ENCODE data around the gene PPP4R1.

Gene PPP4R1

DNA sequence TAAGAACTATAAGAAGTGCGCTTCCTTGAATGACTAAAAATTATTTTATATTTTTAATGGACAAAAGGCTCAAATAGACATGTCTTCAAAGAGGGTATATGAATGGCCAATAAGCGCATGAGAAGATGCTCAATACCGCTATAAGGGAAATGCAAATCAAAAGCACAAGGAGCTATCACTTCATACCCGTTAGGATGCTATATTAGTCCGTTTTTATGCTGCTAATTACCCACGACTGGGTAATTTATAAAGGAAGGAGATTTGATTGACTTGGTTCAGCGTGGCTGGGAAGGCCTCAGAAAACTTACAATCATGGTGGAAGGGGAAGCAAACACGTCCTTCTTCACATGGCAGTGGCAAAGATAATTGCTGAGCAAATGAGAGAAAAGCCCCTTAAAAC lies 20.5 kb upstream of the PPP4R1 start:
- H3K36me3 ChIP-seq (ENCODE audit: control insufficient read depth in 1 of 2, insufficient read depth in 2 of 2, low read depth in 1 of 2, low read length in 2 of 2): no peaks in the 10 kb centered on the region
- no peak overlapping the region for H3K9ac ChIP-seq (ENCODE audit: low read length)
- 96% methylated on average over 7 of the region's 8 CpGs for WGBS
- H2BK5ac ChIP-seq (ENCODE audit: low read depth, low read length, poor library complexity, severe bottlenecking): no peak overlapping the region
- no peaks in the 10 kb centered on the region for H3K27me3 ChIP-seq (ENCODE audit: control insufficient read depth in 1 of 2, insufficient read depth in 1 of 2, low read length in 2 of 2)
- no peak overlapping the region for H3K18ac ChIP-seq (ENCODE audit: low read depth in 1 of 2, low read length in 2 of 2)
- no peak overlapping the region for H2BK12ac ChIP-seq (ENCODE audit: low read length in 2 of 2)
- peaks cover 5% of the 10 kb centered on the region for H3K4me1 ChIP-seq (ENCODE audit: control insufficient read depth, insufficient read depth, low read depth, low read length)
- no peak overlapping the region for H2AK5ac ChIP-seq (ENCODE audit: low read length, severe bottlenecking)
- H3K4ac ChIP-seq (ENCODE audit: low read depth in 1 of 2, low read length in 2 of 2): no peak overlapping the region
- no peak overlapping the region for H3K4me2 ChIP-seq (ENCODE audit: low read length, poor library complexity, severe bottlenecking)
- DNase-seq: no peak
- no peaks in the 10 kb centered on the region for H3K79me1 ChIP-seq (replicated peaks; ENCODE audit: low read length, poor library complexity, severe bottlenecking)
- H4K8ac ChIP-seq (ENCODE audit: low read length): no peak overlapping the region
- H3K9me3 ChIP-seq (ENCODE audit: control insufficient read depth, low read length): peaks cover 9% of the 10 kb centered on the region
- H4K91ac ChIP-seq (ENCODE audit: low read length): no peak overlapping the region
- no peak overlapping the region for H3K27ac ChIP-seq (ENCODE audit: low read length, poor library complexity, severe bottlenecking)
- no peak overlapping the region for H2BK15ac ChIP-seq (ENCODE audit: low read depth, poor library complexity, severe bottlenecking)
- H3K23ac ChIP-seq (ENCODE audit: low read length in 2 of 2): no peak overlapping the region
- no peak overlapping the region for H2AFZ ChIP-seq (ENCODE audit: low read depth, low read length)
- H3K4me3 ChIP-seq (ENCODE audit: insufficient read depth in 1 of 2, low read depth in 1 of 2, low read length in 2 of 2): no peak overlapping the region
- H2BK120ac ChIP-seq (ENCODE audit: low read depth, low read length): no peak overlapping the region
- H3K14ac ChIP-seq (ENCODE audit: low read length in 2 of 2): no peak overlapping the region

DNA sequence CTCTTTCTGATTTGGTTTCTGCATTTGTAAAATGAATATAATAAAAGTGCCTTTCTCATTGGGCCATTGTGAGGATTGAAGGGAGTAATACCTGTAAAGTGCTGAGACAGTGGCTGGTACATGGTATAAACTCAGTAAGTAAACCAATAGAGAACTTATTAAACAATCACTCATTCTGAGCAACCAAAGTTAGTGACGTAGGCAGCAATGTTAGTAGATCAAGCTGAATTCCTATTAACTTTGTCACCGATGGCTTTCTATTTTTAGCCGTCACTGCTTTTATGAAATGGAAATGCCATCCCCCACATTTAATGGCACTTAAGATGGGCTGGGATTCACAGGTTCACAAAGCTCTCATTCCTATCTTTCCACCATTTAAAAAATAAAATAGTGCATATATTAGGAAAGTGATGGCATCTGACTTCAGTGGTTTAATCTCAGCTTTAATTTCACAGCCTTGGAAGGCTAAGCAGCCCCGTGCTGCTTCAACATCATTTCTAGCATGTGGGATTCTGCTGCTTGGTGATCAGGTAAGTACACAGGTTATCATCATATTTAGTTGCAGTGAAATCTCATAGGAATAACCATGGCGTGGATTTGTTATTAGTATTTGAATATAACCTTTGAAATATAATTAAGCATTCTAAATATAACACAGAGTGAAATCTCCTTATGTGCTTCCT lies 17.6 kb upstream of the PPP4R1 start:
- H2BK12ac ChIP-seq (ENCODE audit: low read length in 2 of 2): no peak overlapping the region
- H2AFZ ChIP-seq (ENCODE audit: low read depth, low read length): no peak overlapping the region
- H3K4me3 ChIP-seq (ENCODE audit: insufficient read depth in 1 of 2, low read depth in 1 of 2, low read length in 2 of 2): no peak overlapping the region
- H3K36me3 ChIP-seq (ENCODE audit: control insufficient read depth in 1 of 2, insufficient read depth in 2 of 2, low read depth in 1 of 2, low read length in 2 of 2): no peaks in the 10 kb centered on the region
- peak overlapping the region; percentile 52 for H3K9ac ChIP-seq (ENCODE audit: low read length)
- H3K4me1 ChIP-seq (ENCODE audit: control insufficient read depth, insufficient read depth, low read depth, low read length): peaks cover 5% of the 10 kb centered on the region
- no peak overlapping the region for H3K14ac ChIP-seq (ENCODE audit: low read length in 2 of 2)
- H2BK5ac ChIP-seq (ENCODE audit: low read depth, low read length, poor library complexity, severe bottlenecking): no peak overlapping the region
- H2AK5ac ChIP-seq (ENCODE audit: low read length, severe bottlenecking): no peak overlapping the region
- H3K79me1 ChIP-seq (replicated peaks; ENCODE audit: low read length, poor library complexity, severe bottlenecking): no peaks in the 10 kb centered on the region
- H3K27ac ChIP-seq (ENCODE audit: low read length, poor library complexity, severe bottlenecking): no peak overlapping the region
- no peak overlapping the region for H4K91ac ChIP-seq (ENCODE audit: low read length)
- no peak overlapping the region for H3K4ac ChIP-seq (ENCODE audit: low read depth in 1 of 2, low read length in 2 of 2)
- DNase-seq: peak; percentile 94
- WGBS: 29% methylated on average over 4 of the region's 5 CpGs
- H4K8ac ChIP-seq (ENCODE audit: low read length): peak overlapping the region; percentile 60
- no peaks in the 10 kb centered on the region for H3K27me3 ChIP-seq (ENCODE audit: control insufficient read depth in 1 of 2, insufficient read depth in 1 of 2, low read length in 2 of 2)
- H3K23ac ChIP-seq (ENCODE audit: low read length in 2 of 2): no peak overlapping the region
- H3K4me2 ChIP-seq (ENCODE audit: low read length, poor library complexity, severe bottlenecking): no peak overlapping the region
- H3K9me3 ChIP-seq (ENCODE audit: control insufficient read depth, low read length): peaks cover 9% of the 10 kb centered on the region
- H2BK120ac ChIP-seq (ENCODE audit: low read depth, low read length): no peak overlapping the region
- H3K18ac ChIP-seq (ENCODE audit: low read depth in 1 of 2, low read length in 2 of 2): peak overlapping the region in 1 of 2 experiments; percentile 49
- no peak overlapping the region for H2BK15ac ChIP-seq (ENCODE audit: low read depth, poor library complexity, severe bottlenecking)

DNA sequence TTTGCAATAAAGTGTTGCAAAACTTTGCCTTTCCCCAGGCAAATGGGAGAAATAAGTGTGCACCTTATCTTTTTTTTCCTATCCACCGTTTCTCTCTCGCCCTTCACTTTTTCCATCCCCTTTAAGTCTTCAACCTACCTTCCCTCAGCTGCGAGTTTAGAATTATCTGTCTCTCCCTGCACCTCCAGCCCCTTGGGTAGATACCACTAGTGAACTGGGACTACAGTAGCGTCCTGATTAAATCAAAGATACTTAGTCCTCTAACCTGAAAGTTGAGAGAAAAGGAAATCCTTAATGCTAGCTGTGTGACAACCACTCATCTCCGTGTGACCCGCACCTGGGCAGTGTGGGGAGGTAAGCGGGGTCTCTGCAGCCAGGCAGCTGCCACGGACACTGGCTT lies 16.1 kb upstream of the PPP4R1 start:
- Histone ChIP-seq H3K36me3 (ENCODE audit: control insufficient read depth in 1 of 2, insufficient read depth in 2 of 2, low read depth in 1 of 2, low read length in 2 of 2) (no peaks in the 10 kb centered on the region), H4K91ac (ENCODE audit: low read length) (no peak overlapping the region), H4K8ac (ENCODE audit: low read length) (no peak overlapping the region), H3K4me2 (ENCODE audit: low read length, poor library complexity, severe bottlenecking) (no peak overlapping the region), H3K23ac (ENCODE audit: low read length in 2 of 2) (no peak overlapping the region), H3K27ac (ENCODE audit: low read length, poor library complexity, severe bottlenecking) (no peak overlapping the region), H3K79me1 (replicated peaks; ENCODE audit: low read length, poor library complexity, severe bottlenecking) (no peaks in the 10 kb centered on the region), H3K4ac (ENCODE audit: low read depth in 1 of 2, low read length in 2 of 2) (no peak overlapping the region), H2BK15ac (ENCODE audit: low read depth, poor library complexity, severe bottlenecking) (peak overlapping the region; percentile 63), H2BK5ac (ENCODE audit: low read depth, low read length, poor library complexity, severe bottlenecking) (no peak overlapping the region), H2BK12ac (ENCODE audit: low read length in 2 of 2) (peak overlapping the region; percentile 86 to 92), H3K18ac (ENCODE audit: low read depth in 1 of 2, low read length in 2 of 2) (peak overlapping the region in 1 of 2 experiments; percentile 18), H3K14ac (ENCODE audit: low read length in 2 of 2) (no peak overlapping the region), H3K4me1 (ENCODE audit: control insufficient read depth, insufficient read depth, low read depth, low read length) (peaks cover 5% of the 10 kb centered on the region), H3K4me3 (ENCODE audit: insufficient read depth in 1 of 2, low read depth in 1 of 2, low read length in 2 of 2) (no peak overlapping the region), H3K9ac (ENCODE audit: low read length) (no peak overlapping the region), H2BK120ac (ENCODE audit: low read depth, low read length) (no peak overlapping the region), H2AK5ac (ENCODE audit: low read length, severe bottlenecking) (no peak overlapping the region), H3K9me3 (ENCODE audit: control insufficient read depth, low read length) (peaks cover 3% of the 10 kb centered on the region), H2AFZ (ENCODE audit: low read depth, low read length) (no peak overlapping the region), H3K27me3 (ENCODE audit: control insufficient read depth in 1 of 2, insufficient read depth in 1 of 2, low read length in 2 of 2) (no peaks in the 10 kb centered on the region)
- 88% methylated on average over 8 of the region's 8 CpGs for WGBS
- no peak for DNase-seq

DNA sequence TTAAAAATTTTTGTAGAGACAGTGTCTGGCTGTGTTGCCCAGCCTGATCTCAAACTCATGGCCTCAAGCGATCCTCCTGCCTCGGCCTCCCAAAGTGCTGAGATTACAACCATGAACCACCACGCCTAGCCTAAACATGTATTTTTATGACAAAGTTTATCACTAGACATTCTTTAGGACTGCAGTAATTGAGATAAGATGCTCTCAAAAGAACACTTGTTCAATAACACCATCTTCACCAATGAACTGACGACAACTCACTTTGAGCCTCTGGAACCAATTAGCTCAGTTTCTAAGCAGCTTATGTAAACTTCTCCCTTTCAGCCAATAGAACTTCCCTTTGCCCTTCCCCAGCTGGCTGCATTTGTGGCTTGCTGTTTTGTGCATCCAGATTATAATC lies 15.3 kb upstream of the PPP4R1 start:
- DNase-seq: no peak
- Histone ChIP-seq H3K79me1 (replicated peaks; ENCODE audit: low read length, poor library complexity, severe bottlenecking) (no peaks in the 10 kb centered on the region), H3K4me2 (ENCODE audit: low read length, poor library complexity, severe bottlenecking) (no peak overlapping the region), H3K4me3 (ENCODE audit: insufficient read depth in 1 of 2, low read depth in 1 of 2, low read length in 2 of 2) (no peak overlapping the region), H2BK120ac (ENCODE audit: low read depth, low read length) (no peak overlapping the region), H2BK5ac (ENCODE audit: low read depth, low read length, poor library complexity, severe bottlenecking) (no peak overlapping the region), H3K4me1 (ENCODE audit: control insufficient read depth, insufficient read depth, low read depth, low read length) (peaks cover 5% of the 10 kb centered on the region), H3K36me3 (ENCODE audit: control insufficient read depth in 1 of 2, insufficient read depth in 2 of 2, low read depth in 1 of 2, low read length in 2 of 2) (no peaks in the 10 kb centered on the region), H4K8ac (ENCODE audit: low read length) (no peak overlapping the region), H2AK5ac (ENCODE audit: low read length, severe bottlenecking) (no peak overlapping the region), H3K14ac (ENCODE audit: low read length in 2 of 2) (no peak overlapping the region), H4K91ac (ENCODE audit: low read length) (no peak overlapping the region), H3K27me3 (ENCODE audit: control insufficient read depth in 1 of 2, insufficient read depth in 1 of 2, low read length in 2 of 2) (no peaks in the 10 kb centered on the region), H3K9ac (ENCODE audit: low read length) (no peak overlapping the region), H3K18ac (ENCODE audit: low read depth in 1 of 2, low read length in 2 of 2) (no peak overlapping the region), H2AFZ (ENCODE audit: low read depth, low read length) (no peak overlapping the region), H2BK15ac (ENCODE audit: low read depth, poor library complexity, severe bottlenecking) (no peak overlapping the region), H3K27ac (ENCODE audit: low read length, poor library complexity, severe bottlenecking) (no peak overlapping the region), H3K4ac (ENCODE audit: low read depth in 1 of 2, low read length in 2 of 2) (no peak overlapping the region), H2BK12ac (ENCODE audit: low read length in 2 of 2) (no peak overlapping the region), H3K23ac (ENCODE audit: low read length in 2 of 2) (no peak overlapping the region), H3K9me3 (ENCODE audit: control insufficient read depth, low read length) (no peaks in the 10 kb centered on the region)
- WGBS: 81% methylated on average over 4 of the region's 4 CpGs
